GM12801 (cell line): ENCODE data around the gene FASTK.

ENCODE experiments used
- TF ChIP-seq, protein P1 (sequence below): IDR thresholded peaks from one replicate; pipeline ENCODE4 v1.5.1; 2011; ENCODE audit warnings: control low read depth; ENCODE audit not compliant: insufficient read length; ENCODE audit errors: extremely low read depth

Gene FASTK

GRCh38 chr7:151075978-151076426 is 4.6 kb downstream of the FASTK start:
- TF ChIP-seq, protein P1, sequence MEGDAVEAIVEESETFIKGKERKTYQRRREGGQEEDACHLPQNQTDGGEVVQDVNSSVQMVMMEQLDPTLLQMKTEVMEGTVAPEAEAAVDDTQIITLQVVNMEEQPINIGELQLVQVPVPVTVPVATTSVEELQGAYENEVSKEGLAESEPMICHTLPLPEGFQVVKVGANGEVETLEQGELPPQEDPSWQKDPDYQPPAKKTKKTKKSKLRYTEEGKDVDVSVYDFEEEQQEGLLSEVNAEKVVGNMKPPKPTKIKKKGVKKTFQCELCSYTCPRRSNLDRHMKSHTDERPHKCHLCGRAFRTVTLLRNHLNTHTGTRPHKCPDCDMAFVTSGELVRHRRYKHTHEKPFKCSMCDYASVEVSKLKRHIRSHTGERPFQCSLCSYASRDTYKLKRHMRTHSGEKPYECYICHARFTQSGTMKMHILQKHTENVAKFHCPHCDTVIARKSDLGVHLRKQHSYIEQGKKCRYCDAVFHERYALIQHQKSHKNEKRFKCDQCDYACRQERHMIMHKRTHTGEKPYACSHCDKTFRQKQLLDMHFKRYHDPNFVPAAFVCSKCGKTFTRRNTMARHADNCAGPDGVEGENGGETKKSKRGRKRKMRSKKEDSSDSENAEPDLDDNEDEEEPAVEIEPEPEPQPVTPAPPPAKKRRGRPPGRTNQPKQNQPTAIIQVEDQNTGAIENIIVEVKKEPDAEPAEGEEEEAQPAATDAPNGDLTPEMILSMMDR = no peak

DNA sequence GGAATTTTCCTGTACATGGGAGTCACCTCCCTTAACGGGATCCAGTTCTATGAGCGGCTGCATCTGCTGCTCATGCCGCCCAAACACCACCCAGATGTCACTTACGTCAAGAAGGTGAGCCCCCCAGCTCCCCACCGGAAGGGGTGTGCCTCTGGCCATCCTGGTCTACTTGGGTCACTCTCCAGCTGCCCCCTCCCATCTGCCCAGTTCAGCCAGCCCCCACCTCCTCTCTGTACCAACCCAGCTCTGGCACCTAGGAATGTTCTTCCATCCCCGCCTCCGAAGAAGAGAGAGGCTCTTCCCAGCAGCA is 5.0 kb downstream of the FASTK start:
- TF ChIP-seq, protein P1 = no peak

GRCh38 chr7:151074817-151075661 is 5.6 kb downstream of the FASTK start:
- TF ChIP-seq, protein P1 = no peak

GRCh38 chr7:151073990-151074389 is 6.6 kb downstream of the FASTK start:
- TF ChIP-seq, protein P1 = no peak

GRCh38 chr7:151071032-151071866 is 9.4 kb downstream of the FASTK start:
- TF ChIP-seq, protein P1 = no peak

- TF ChIP-seq, protein P1 = no peak
These were observed 10.0 kb downstream of the FASTK start for GRCh38 chr7:151070574-151070960.

- TF ChIP-seq, protein P1 = no peak
These were observed 10.6 kb downstream of the FASTK start for GRCh38 chr7:151069841-151070573.
